ENCODE data around the gene MAMLD1.

- TF ChIP-seq CTCF (optimal IDR thresholded peaks at IDR 0.05 in 1 of 3, IDR thresholded peaks at IDR 0.05 in 1 of 3, conservative IDR thresholded peaks at IDR 0.05 in 1 of 3; ENCODE audit: extremely low read depth in 1 of 3, insufficient read depth in 2 of 3, low read length in 3 of 3) (no peak), EZH2 (IDR thresholded peaks at IDR 0.05; ENCODE audit: low read length) (no peak)
These were observed 100.9 kb downstream of the MAMLD1 start for GRCh38 chrX:150464001-150464400.

Measured in keratinocyte (primary cell).